GM12878 (cell line): Measurements from ENCODE around the gene MN1.

Experiments
- ATF2 ChIP-seq: IDR thresholded peaks from 2 replicates; pipeline ENCODE4 v1.6.1; 2012; ENCODE audit warnings: low read length, inconsistent platforms
- BRCA1 ChIP-seq: IDR thresholded peaks from 2 replicates; pipeline ENCODE4 v1.6.1; 2011; ENCODE audit warnings: low read depth, low read length, improper control_type of control experiment
- CTCF ChIP-seq, 3 experiments: IDR thresholded peaks in 2 of 3; conservative IDR thresholded peaks in 1 of 3; 2 replicates each; pipeline ENCODE4 v1.5.1; 2011; ENCODE audit warnings: low read depth in 3 of 3, low read length in 3 of 3, mild to moderate bottlenecking in 3 of 3, control low read depth in 2 of 3, moderate library complexity in 2 of 3, inconsistent platforms in 1 of 3, mixed read lengths in 1 of 3; ENCODE audit not compliant: control insufficient read depth in 2 of 3, insufficient read depth in 1 of 3; ENCODE audit errors: extremely low read depth in 1 of 3
- EZH2 ChIP-seq: IDR thresholded peaks from 2 replicates; pipeline ENCODE4 v1.6.1; 2012; ENCODE audit warnings: low read depth, mild to moderate bottlenecking, control low read depth, inconsistent platforms, low read length, borderline replicate concordance; ENCODE audit not compliant: control insufficient read depth
- NBN ChIP-seq: fragments of 450-650 bp; IDR thresholded peaks from 2 replicates; pipeline ENCODE4 v1.6.1; 2016
- NR2C1 ChIP-seq: fragments of 450-650 bp; IDR thresholded peaks from 2 replicates; pipeline ENCODE4 v1.6.1; 2017; ENCODE audit warnings: antibody characterized with exemption, mild to moderate bottlenecking, moderate library complexity
- PKNOX1 ChIP-seq: fragments of 450-650 bp; IDR thresholded peaks from 2 replicates; pipeline ENCODE4 v1.6.1; 2016; ENCODE audit warnings: mild to moderate bottlenecking
- POLR2A ChIP-seq: IDR thresholded peaks from 2 replicates; pipeline ENCODE4 v1.6.1; 2011; ENCODE audit warnings: low read depth, mild to moderate bottlenecking, low read length
- REST ChIP-seq: IDR thresholded peaks from 2 replicates; pipeline ENCODE4 v1.6.1; 2012; ENCODE audit warnings: mild to moderate bottlenecking, low read depth, low read length
- TAF1 ChIP-seq: IDR thresholded peaks from 2 replicates; pipeline ENCODE4 v1.6.1; 2011; ENCODE audit warnings: mild to moderate bottlenecking, low read depth, low read length, borderline replicate concordance
- TCF12 ChIP-seq: IDR thresholded peaks from 2 replicates; pipeline ENCODE4 v1.6.1; 2011; ENCODE audit warnings: low read depth, mild to moderate bottlenecking, low read length
- TCF7 ChIP-seq: IDR thresholded peaks from 2 replicates; pipeline ENCODE4 v1.6.1; 2014; ENCODE audit warnings: antibody characterized with exemption, borderline replicate concordance
- ZNF24 ChIP-seq: fragments of 450-650 bp; IDR thresholded peaks from 2 replicates; pipeline ENCODE4 v1.6.1; 2017; ENCODE audit warnings: antibody characterized with exemption, mild to moderate bottlenecking
- TF ChIP-seq, protein P1 (sequence below): fragments of 150-350 bp; IDR thresholded peaks from 2 replicates; pipeline ENCODE4 v1.6.1; 2014; ENCODE audit warnings: mild to moderate bottlenecking, low read depth, low read length

DNA sequence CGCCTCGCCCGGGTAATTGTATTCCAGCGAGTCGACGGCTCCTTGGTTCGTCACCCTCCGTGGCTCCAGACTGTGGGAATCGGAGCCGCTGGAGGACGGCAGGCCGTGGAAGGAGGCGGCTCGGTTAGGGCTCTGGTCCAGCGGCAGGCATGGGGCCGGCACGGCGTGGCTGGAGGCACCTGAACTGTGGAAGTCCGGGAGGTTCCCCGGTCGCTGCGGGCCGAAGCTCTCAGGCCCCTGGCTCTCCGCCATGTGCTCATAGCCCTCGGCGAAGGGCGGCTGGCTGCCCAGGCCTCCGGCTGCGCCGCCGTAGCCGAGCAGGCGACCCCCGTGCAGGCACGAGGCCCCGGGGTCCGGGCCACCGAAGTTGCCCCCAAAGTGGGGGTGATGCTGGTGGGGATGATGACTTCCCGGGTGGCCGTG is 1.7 kb downstream of the MN1 start:
- TF ChIP-seq NBN (no peak), NR2C1 (no peak), BRCA1 (no peak), PKNOX1 (no peak), EZH2 (no peak), TCF12 (no peak), CTCF (IDR thresholded peaks at IDR 0.05 in 2 of 3, conservative IDR thresholded peaks at IDR 0.05 in 1 of 3; ENCODE audit: control insufficient read depth in 2 of 3, extremely low read depth in 1 of 3, insufficient read depth in 1 of 3, low read depth in 3 of 3, low read length in 3 of 3) (no peak), TCF7 (no peak), TAF1 (no peak), ZNF24 (no peak), REST (no peak), POLR2A (no peak), ATF2 (no peak)
- TF ChIP-seq, protein P1, sequence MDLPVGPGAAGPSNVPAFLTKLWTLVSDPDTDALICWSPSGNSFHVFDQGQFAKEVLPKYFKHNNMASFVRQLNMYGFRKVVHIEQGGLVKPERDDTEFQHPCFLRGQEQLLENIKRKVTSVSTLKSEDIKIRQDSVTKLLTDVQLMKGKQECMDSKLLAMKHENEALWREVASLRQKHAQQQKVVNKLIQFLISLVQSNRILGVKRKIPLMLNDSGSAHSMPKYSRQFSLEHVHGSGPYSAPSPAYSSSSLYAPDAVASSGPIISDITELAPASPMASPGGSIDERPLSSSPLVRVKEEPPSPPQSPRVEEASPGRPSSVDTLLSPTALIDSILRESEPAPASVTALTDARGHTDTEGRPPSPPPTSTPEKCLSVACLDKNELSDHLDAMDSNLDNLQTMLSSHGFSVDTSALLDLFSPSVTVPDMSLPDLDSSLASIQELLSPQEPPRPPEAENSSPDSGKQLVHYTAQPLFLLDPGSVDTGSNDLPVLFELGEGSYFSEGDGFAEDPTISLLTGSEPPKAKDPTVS: no peak
